CD1c-positive myeloid dendritic cell (primary cell): ENCODE measurements around the gene SLC50A1.
"Not testable (repeated sequence)": the region's sequence is repeated elsewhere in the genome, so short reads cannot be mapped to it uniquely, and the experiment has no call there.

ENCODE experiments used
- DNase-seq: peaks from one replicate; pipeline ENCODE4 v3.0.0-alpha.2; 2016; ENCODE audit errors: extremely low spot score

Gene SLC50A1

GRCh38 chr1:155116113-155116764 lies 19.4 kb upstream of the SLC50A1 start:
- no peak for DNase-seq

- DNase-seq = no peak
Observed at GRCh38 chr1:155117610-155118009, 18.0 kb upstream of the SLC50A1 start.

GRCh38 chr1:155118090-155118489 lies 17.6 kb upstream of the SLC50A1 start:
- not testable (repeated sequence) for DNase-seq

GRCh38 chr1:155120253-155120652 lies 15.4 kb upstream of the SLC50A1 start:
- no peak for DNase-seq

GRCh38 chr1:155121249-155121648 lies 14.4 kb upstream of the SLC50A1 start:
- no peak for DNase-seq

- no peak for DNase-seq
Observed at GRCh38 chr1:155122308-155122707, 13.3 kb upstream of the SLC50A1 start.

- DNase-seq = no peak
Observed at GRCh38 chr1:155123801-155124200, 11.9 kb upstream of the SLC50A1 start.

- DNase-seq = no peak
Observed at GRCh38 chr1:155124503-155125463, 10.9 kb upstream of the SLC50A1 start.

- DNase-seq = no peak
Observed at GRCh38 chr1:155125511-155125945, 10.1 kb upstream of the SLC50A1 start.

GRCh38 chr1:155125946-155126555 lies 9.6 kb upstream of the SLC50A1 start:
- DNase-seq = no peak

- peak; percentile 57 for DNase-seq
Observed at GRCh38 chr1:155126556-155127104, 9.0 kb upstream of the SLC50A1 start.

- peak; percentile 53 for DNase-seq
Observed at GRCh38 chr1:155127105-155127966, 8.3 kb upstream of the SLC50A1 start, which contains the start of gene EFNA1. Gene EFNA1, plus strand, starts transcription at chr1:155127876. Its CDS starts 102 bp downstream, at chr1:155127978.

- DNase-seq = no peak
Observed at GRCh38 chr1:155127967-155128754, 7.5 kb upstream of the SLC50A1 start.

GRCh38 chr1:155128755-155129473 lies 6.7 kb upstream of the SLC50A1 start:
- DNase-seq = peak; percentile 33

GRCh38 chr1:155130272-155131006 lies 5.2 kb upstream of the SLC50A1 start:
- DNase-seq = no peak

- DNase-seq = no peak
Observed at GRCh38 chr1:155131285-155131684, 4.4 kb upstream of the SLC50A1 start.

- DNase-seq = no peak
Observed at GRCh38 chr1:155131856-155132255, 3.8 kb upstream of the SLC50A1 start.

GRCh38 chr1:155133799-155134281 lies 1.8 kb upstream of the SLC50A1 start:
- DNase-seq = no peak

GRCh38 chr1:155134322-155134721 lies 1.3 kb upstream of the SLC50A1 start:
- DNase-seq = no peak
